DND-41 (cell line): ENCODE results near the gene TASOR2.

Source experiments
- ATAC-seq: fragments of 200-7000 bp; cut with Tn5 transposase; 3 replicates; pipeline ENCODE4 v1.9.1; 2021; ENCODE audit warnings: low read depth; ENCODE audit not compliant: insufficient read depth
- DNase-seq: peaks from one replicate; pipeline ENCODE4 v3.0.0-alpha.2; 2020
- H2AFZ ChIP-seq: 2 replicates; pipeline ENCODE4 v1.6.0; 2012; ENCODE audit warnings: low read depth, low read length
- H3K27ac ChIP-seq: 2 replicates; pipeline ENCODE4 v1.5.1; 2012; ENCODE audit warnings: low read length, inconsistent platforms
- H3K27me3 ChIP-seq: fragments of 200-600 bp; sonication (generic); 2 replicates; pipeline ENCODE4 v1.6.0; 2012; ENCODE audit warnings: low read length, mild to moderate bottlenecking, inconsistent platforms; ENCODE audit not compliant: insufficient read depth, poor library complexity
- H3K36me3 ChIP-seq: 2 replicates; pipeline ENCODE4 v1.5.1; 2012; ENCODE audit warnings: low read length, inconsistent platforms; ENCODE audit not compliant: insufficient read depth
- H3K4me1 ChIP-seq: 2 replicates; pipeline ENCODE4 v1.5.1; 2012; ENCODE audit warnings: mild to moderate bottlenecking, low read length; ENCODE audit not compliant: insufficient read depth
- H3K4me2 ChIP-seq: 2 replicates; pipeline ENCODE4 v1.6.0; 2012; ENCODE audit warnings: mild to moderate bottlenecking, moderate library complexity, low read length, inconsistent platforms; ENCODE audit not compliant: insufficient read depth
- H3K4me3 ChIP-seq, 2 experiments: fragments of 200-600 bp in 1 of 2; shearing (Covaris generic) in 1 of 2; 2 replicates each; pipeline ENCODE4 v1.5.1; 2012 to 2016; ENCODE audit warnings: inconsistent platforms in 2 of 2, low read length in 2 of 2, mild to moderate bottlenecking in 2 of 2, low read depth in 1 of 2, moderate library complexity in 1 of 2
- H3K79me2 ChIP-seq: 2 replicates; pipeline ENCODE4 v1.6.0; 2012; ENCODE audit warnings: low read length, inconsistent platforms; ENCODE audit not compliant: insufficient read depth
- H3K9ac ChIP-seq: 2 replicates; pipeline ENCODE4 v1.6.0; 2012; ENCODE audit warnings: low read depth, mild to moderate bottlenecking, inconsistent platforms, low read length, moderate library complexity
- H3K9me3 ChIP-seq: 2 replicates; pipeline ENCODE4 v1.5.1; 2012; ENCODE audit warnings: low read length, moderate library complexity, mild to moderate bottlenecking, inconsistent platforms; ENCODE audit not compliant: insufficient read depth, severe bottlenecking
- H4K20me1 ChIP-seq: 2 replicates; pipeline ENCODE4 v1.6.0; 2012; ENCODE audit warnings: low read length; ENCODE audit not compliant: insufficient read depth
- CTCF ChIP-seq: IDR thresholded peaks from 2 replicates; pipeline ENCODE4 v1.5.1; 2012; ENCODE audit warnings: borderline replicate concordance, low read length, moderate library complexity, mild to moderate bottlenecking; ENCODE audit not compliant: poor library complexity, severe bottlenecking; ENCODE audit errors: extremely low read depth
- EZH2 ChIP-seq: IDR thresholded peaks from 3 replicates; pipeline ENCODE4 v1.6.1; 2012; ENCODE audit warnings: borderline replicate concordance, low read depth, mild to moderate bottlenecking, moderate library complexity, low read length, inconsistent platforms; ENCODE audit not compliant: severe bottlenecking

The TASOR2 gene

GRCh38 chr10:5709865-5710264 lies 25.2 kb downstream of the TASOR2 start:
- H2AFZ ChIP-seq: no peak overlapping the region
- H3K9me3 ChIP-seq: no peaks in the 10 kb centered on the region
- no peaks in the 10 kb centered on the region for H3K27me3 ChIP-seq
- no peak overlapping the region for H3K4me3 ChIP-seq
- TF ChIP-seq EZH2 (no peak), CTCF (no peak)
- no peak for DNase-seq
- H3K36me3 ChIP-seq: no peaks in the 10 kb centered on the region
- ATAC-seq: no peak
- no peak overlapping the region for H3K27ac ChIP-seq
- H3K9ac ChIP-seq: no peak overlapping the region
- H3K79me2 ChIP-seq: peaks cover 99% of the 10 kb centered on the region
- no peak overlapping the region for H3K4me2 ChIP-seq
- H3K4me1 ChIP-seq: no peaks in the 10 kb centered on the region; the same call in 1 of the 2 replicates
- peaks cover 45% of the 10 kb centered on the region for H4K20me1 ChIP-seq

GRCh38 chr10:5710859-5711258 lies 26.2 kb downstream of the TASOR2 start:
- no peaks in the 10 kb centered on the region for H3K36me3 ChIP-seq
- no peak for DNase-seq
- H3K4me3 ChIP-seq: no peak overlapping the region
- no peak overlapping the region for H2AFZ ChIP-seq
- no peaks in the 10 kb centered on the region for H3K27me3 ChIP-seq
- H3K9me3 ChIP-seq: no peaks in the 10 kb centered on the region
- H3K79me2 ChIP-seq: peaks cover 98% of the 10 kb centered on the region
- no peak overlapping the region for H3K9ac ChIP-seq
- peaks cover 46% of the 10 kb centered on the region for H4K20me1 ChIP-seq
- no peak for ATAC-seq
- no peak overlapping the region for H3K27ac ChIP-seq
- no peaks in the 10 kb centered on the region; the same call in 1 of the 2 replicates for H3K4me1 ChIP-seq
- no peak overlapping the region for H3K4me2 ChIP-seq
- no peak for TF ChIP-seq EZH2
- no peak for TF ChIP-seq CTCF

GRCh38 chr10:5711642-5712041 lies 27.0 kb downstream of the TASOR2 start:
- no peaks in the 10 kb centered on the region; the same call in 1 of the 2 replicates for H3K4me1 ChIP-seq
- H3K9ac ChIP-seq: no peak overlapping the region
- H3K4me2 ChIP-seq: no peak overlapping the region
- no peaks in the 10 kb centered on the region for H3K9me3 ChIP-seq
- H3K27me3 ChIP-seq: no peaks in the 10 kb centered on the region
- no peak overlapping the region for H3K27ac ChIP-seq
- H3K4me3 ChIP-seq: no peak overlapping the region
- ATAC-seq (no peak), DNase-seq (no peak)
- peaks cover 44% of the 10 kb centered on the region for H4K20me1 ChIP-seq
- TF ChIP-seq EZH2 (no peak), CTCF (no peak)
- no peak overlapping the region for H2AFZ ChIP-seq
- H3K36me3 ChIP-seq: no peaks in the 10 kb centered on the region
- H3K79me2 ChIP-seq: peaks cover 98% of the 10 kb centered on the region

- H4K20me1 ChIP-seq: peaks cover 18% of the 10 kb centered on the region; the same call in 1 of the 2 replicates
- no peak overlapping the region for H2AFZ ChIP-seq
- peaks cover 34% of the 10 kb centered on the region for H3K36me3 ChIP-seq
- no peaks in the 10 kb centered on the region for H3K9me3 ChIP-seq
- H3K9ac ChIP-seq: no peak overlapping the region
- H3K4me1 ChIP-seq: no peaks in the 10 kb centered on the region
- no peak overlapping the region for H3K4me2 ChIP-seq
- DNase-seq (no peak), ATAC-seq (no peak)
- H3K27ac ChIP-seq: no peak overlapping the region
- H3K79me2 ChIP-seq: peaks cover 57% of the 10 kb centered on the region
- H3K4me3 ChIP-seq: no peak overlapping the region
- TF ChIP-seq CTCF: no peak
- no peak for TF ChIP-seq EZH2
- no peaks in the 10 kb centered on the region for H3K27me3 ChIP-seq
Measured at GRCh38 chr10:5719546-5719945, 34.9 kb downstream of the TASOR2 start.
